Activated CD4-positive, alpha-beta T cell treated with anti-CD3 and anti-CD28 coated beads, Interleukin-2, amount 10 ng/mL, durations not matched to agents 7 days and 5 days (primary cell): ENCODE data around the gene FKBP1A. TPM values are rescaled to one million over a fixed set of nuclear protein-coding genes. Genes with fewer than 3 reads are reported as not detected.
"Not testable (repeated sequence)": the region's sequence is repeated elsewhere in the genome, so short reads cannot be mapped to it uniquely, and the experiment has no call there.

ENCODE experiments used
- CTCF ChIA-PET: fragments of 350-600 bp; sonication (Branson Sonifier 250); formaldehyde crosslinking; loops from one replicate; lab custom pipeline; 2021; ENCODE audit warnings: antibody characterized with exemption; lab: Charles Lee
- POLR2A ChIA-PET: fragments of 350-600 bp; sonication (Branson Sonifier 250); formaldehyde crosslinking; loops from one replicate; lab custom pipeline; 2021; ENCODE audit warnings: antibody characterized with exemption; lab: Charles Lee
- DNase-seq: peaks from one replicate; pipeline ENCODE4 v3.0.0-alpha.2; 2020
- H3K27ac Mint-ChIP-seq: one replicate; pipeline ENCODE4 v1.8.0; 2021; ENCODE audit warnings: mild to moderate bottlenecking, moderate library complexity, mixed read lengths
- H3K27me3 Mint-ChIP-seq: one replicate; pipeline ENCODE4 v1.8.0; 2021; ENCODE audit warnings: mixed read lengths
- H3K36me3 Mint-ChIP-seq: one replicate; pipeline ENCODE4 v1.8.0; 2021; ENCODE audit warnings: low read depth, mixed read lengths
- H3K4me1 Mint-ChIP-seq: one replicate; pipeline ENCODE4 v1.8.0; 2021; ENCODE audit warnings: mixed read lengths
- H3K4me3 Mint-ChIP-seq: one replicate; pipeline ENCODE4 v1.8.0; 2021; ENCODE audit warnings: mild to moderate bottlenecking, moderate library complexity, mixed read lengths
- H3K9me3 Mint-ChIP-seq: one replicate; pipeline ENCODE4 v1.8.0; 2021; ENCODE audit warnings: mixed read lengths
- total RNA-seq, 2 experiments: library from RNA; stranded (reverse); gene quantifications; one replicate each; pipeline ENCODE4 v1.2.3, GENCODE V29; 2021

FKBP1A gene
- total RNA-seq, 2 experiments from 2014 or later: 207 to 238 TPM

GRCh38 chr20:1405801-1406200 lies 12.9 kb upstream of the FKBP1A start:
- H3K4me3 Mint-ChIP-seq: no peak overlapping the region
- DNase-seq: no peak
- H3K27ac Mint-ChIP-seq: no peak overlapping the region
- peaks cover 8% of the 10 kb centered on the region for H3K4me1 Mint-ChIP-seq
- CTCF ChIA-PET: interaction anchor here (1.4 kb wide), 1 partner anchor 15 kb away, joined by 3 read pairs; no protein-coding TSS in a partner anchor
- peaks cover 8% of the 10 kb centered on the region for H3K36me3 Mint-ChIP-seq
- peaks cover 7% of the 10 kb centered on the region for H3K9me3 Mint-ChIP-seq
- POLR2A ChIA-PET: no interaction called here
- peaks cover 8% of the 10 kb centered on the region for H3K27me3 Mint-ChIP-seq

- no peak for DNase-seq
- peaks cover 7% of the 10 kb centered on the region for H3K9me3 Mint-ChIP-seq
- H3K27ac Mint-ChIP-seq: no peak overlapping the region
- peaks cover 2% of the 10 kb centered on the region for H3K27me3 Mint-ChIP-seq
- H3K4me1 Mint-ChIP-seq: peaks cover 8% of the 10 kb centered on the region
- H3K4me3 Mint-ChIP-seq: no peak overlapping the region
- ChIA-PET POLR2A (no interaction called here), CTCF (interaction anchor here (1.2 to 1.3 kb wide), 2 partner anchors 12 to 34 kb away, joined by 3 read pairs; no protein-coding TSS in a partner anchor)
- H3K36me3 Mint-ChIP-seq: peaks cover 8% of the 10 kb centered on the region
These were observed 10.8 kb upstream of the FKBP1A start for GRCh38 chr20:1403624-1404023.

- Mint-ChIP-seq H3K4me1 (peaks cover 10% of the 10 kb centered on the region), H3K27ac (no peak overlapping the region), H3K9me3 (peaks cover 9% of the 10 kb centered on the region), H3K36me3 (peaks cover 9% of the 10 kb centered on the region), H3K27me3 (peaks cover 4% of the 10 kb centered on the region), H3K4me3 (no peak overlapping the region)
- ChIA-PET POLR2A (no interaction called here), CTCF (interaction anchor here (0.9 to 1.2 kb wide), 2 partner anchors 10 to 35 kb away, joined by 3 read pairs; partner anchors contain the start of gene FKBP1A)
- no peak for DNase-seq
These were observed 9.3 kb upstream of the FKBP1A start for GRCh38 chr20:1402149-1402548.

- CTCF ChIA-PET: interaction anchor here (2.8 kb wide), 1 partner anchor 18 kb away, joined by 7 read pairs; no protein-coding TSS in a partner anchor
- Mint-ChIP-seq H3K27me3 (peaks cover 11% of the 10 kb centered on the region), H3K4me3 (no peak overlapping the region), H3K9me3 (peaks cover 16% of the 10 kb centered on the region), H3K4me1 (peaks cover 16% of the 10 kb centered on the region), H3K27ac (no peak overlapping the region), H3K36me3 (peaks cover 16% of the 10 kb centered on the region)
- POLR2A ChIA-PET: no interaction called here
- no peak for DNase-seq
These were observed 8.6 kb upstream of the FKBP1A start for GRCh38 chr20:1401451-1401907.

- DNase-seq, POLR2A ChIA-PET, H3K27ac Mint-ChIP-seq, H3K4me3 Mint-ChIP-seq: not testable (repeated sequence)
- Mint-ChIP-seq H3K27me3 (peaks cover 20% of the 10 kb centered on the region), H3K36me3 (peaks cover 17% of the 10 kb centered on the region), H3K4me1 (peaks cover 21% of the 10 kb centered on the region), H3K9me3 (peaks cover 18% of the 10 kb centered on the region)
- CTCF ChIA-PET: interaction anchor here (1.0 to 2.8 kb wide), 4 partner anchors 9 to 74 kb away, joined by 3 to 7 read pairs (median 6); no protein-coding TSS in a partner anchor
These were observed 7.0 kb upstream of the FKBP1A start for GRCh38 chr20:1399678-1400366.

- POLR2A ChIA-PET, H3K4me3 Mint-ChIP-seq, H3K27ac Mint-ChIP-seq, DNase-seq: not testable (repeated sequence)
- CTCF ChIA-PET: interaction anchor here (2.1 kb wide), 1 partner anchor 10 kb away, joined by 7 read pairs; no protein-coding TSS in a partner anchor
- Mint-ChIP-seq H3K36me3 (peaks cover 13% of the 10 kb centered on the region), H3K9me3 (peaks cover 16% of the 10 kb centered on the region), H3K27me3 (peaks cover 21% of the 10 kb centered on the region), H3K4me1 (peaks cover 29% of the 10 kb centered on the region)
These were observed 5.3 kb upstream of the FKBP1A start for GRCh38 chr20:1398185-1398584.

GRCh38 chr20:1397710-1398109 lies 4.9 kb upstream of the FKBP1A start:
- peaks cover 30% of the 10 kb centered on the region for H3K4me1 Mint-ChIP-seq
- peaks cover 13% of the 10 kb centered on the region for H3K36me3 Mint-ChIP-seq
- H3K27ac Mint-ChIP-seq: no peak overlapping the region
- CTCF ChIA-PET: interaction anchor here (1.0 to 1.2 kb wide), 3 partner anchors 9 to 14 kb away, joined by 3 read pairs; no protein-coding TSS in a partner anchor
- peaks cover 16% of the 10 kb centered on the region for H3K9me3 Mint-ChIP-seq
- no peak for DNase-seq
- POLR2A ChIA-PET: no interaction called here
- H3K27me3 Mint-ChIP-seq: peaks cover 21% of the 10 kb centered on the region
- H3K4me3 Mint-ChIP-seq: no peak overlapping the region

GRCh38 chr20:1396702-1397101 lies 3.8 kb upstream of the FKBP1A start:
- Mint-ChIP-seq H3K27ac (no peak overlapping the region), H3K4me3 (no peak overlapping the region), H3K9me3 (peaks cover 11% of the 10 kb centered on the region), H3K36me3 (peaks cover 12% of the 10 kb centered on the region), H3K4me1 (peaks cover 25% of the 10 kb centered on the region), H3K27me3 (peaks cover 21% of the 10 kb centered on the region)
- POLR2A ChIA-PET: no interaction called here
- CTCF ChIA-PET: interaction anchor here (1.0 to 1.2 kb wide), 3 partner anchors 8 to 15 kb away, joined by 3 read pairs; no protein-coding TSS in a partner anchor
- no peak for DNase-seq

- peaks cover 11% of the 10 kb centered on the region for H3K9me3 Mint-ChIP-seq
- DNase-seq: no peak
- no peak overlapping the region for H3K27ac Mint-ChIP-seq
- H3K36me3 Mint-ChIP-seq: peaks cover 12% of the 10 kb centered on the region
- H3K4me1 Mint-ChIP-seq: peaks cover 28% of the 10 kb centered on the region
- peaks cover 21% of the 10 kb centered on the region for H3K27me3 Mint-ChIP-seq
- ChIA-PET CTCF (interaction anchor here (1.2 kb wide), 1 partner anchor 15 kb away, joined by 3 read pairs; no protein-coding TSS in a partner anchor), POLR2A (no interaction called here)
- no peak overlapping the region for H3K4me3 Mint-ChIP-seq
These were observed 3.4 kb upstream of the FKBP1A start for GRCh38 chr20:1396264-1396663.

- H3K36me3 Mint-ChIP-seq: peaks cover 21% of the 10 kb centered on the region
- CTCF ChIA-PET: no interaction called here
- peaks cover 44% of the 10 kb centered on the region for H3K4me1 Mint-ChIP-seq
- peaks cover 11% of the 10 kb centered on the region for H3K9me3 Mint-ChIP-seq
- peaks cover 21% of the 10 kb centered on the region for H3K27me3 Mint-ChIP-seq
- no peak overlapping the region for H3K4me3 Mint-ChIP-seq
- H3K27ac Mint-ChIP-seq: no peak overlapping the region
- POLR2A ChIA-PET: no interaction called here
- no peak for DNase-seq
These were observed 1.8 kb upstream of the FKBP1A start for GRCh38 chr20:1394686-1395085.

GRCh38 chr20:1393507-1393882 lies 641 bp upstream of the FKBP1A start:
- CTCF ChIA-PET: interaction anchor here (1.2 to 1.3 kb wide), 2 partner anchors 10 to 45 kb away, joined by 4 read pairs; no protein-coding TSS in a partner anchor

GRCh38 chr20:1392443-1392692 lies 486 bp downstream of the FKBP1A start:
- peak overlapping the region; percentile 78 for H3K27ac Mint-ChIP-seq
- H3K4me3 Mint-ChIP-seq: peak overlapping the region; percentile 87
- peaks cover 20% of the 10 kb centered on the region for H3K27me3 Mint-ChIP-seq
- peaks cover 32% of the 10 kb centered on the region for H3K36me3 Mint-ChIP-seq
- DNase-seq: no peak
- peaks cover 65% of the 10 kb centered on the region for H3K4me1 Mint-ChIP-seq
- peaks cover 11% of the 10 kb centered on the region for H3K9me3 Mint-ChIP-seq
- ChIA-PET CTCF (interaction anchor here (0.8 to 2.2 kb wide), 9 partner anchors 9 to 74 kb away, joined by 3 to 9 read pairs (median 4); partner anchors contain the start of gene NSFL1C), POLR2A (no interaction called here)

More at GRCh38 chr20:1393507-1393882, 641 bp upstream of the FKBP1A start:
- H3K36me3 Mint-ChIP-seq: peaks cover 28% of the 10 kb centered on the region
- H3K4me3 Mint-ChIP-seq: peak overlapping the region; percentile 86
- H3K9me3 Mint-ChIP-seq: peaks cover 11% of the 10 kb centered on the region
- H3K27me3 Mint-ChIP-seq: peaks cover 21% of the 10 kb centered on the region
- POLR2A ChIA-PET: no interaction called here
- H3K27ac Mint-ChIP-seq: peak overlapping the region; percentile 89
- DNase-seq: no peak
- H3K4me1 Mint-ChIP-seq: peaks cover 55% of the 10 kb centered on the region
